GM19463 (cell line): ENCODE results near the gene GHRL.

Experiments
- ATAC-seq: cut with Tn5 transposase; IDR thresholded peaks from one replicate; pipeline ENCODE4 v1.9.1; 2021; ENCODE audit warnings: mild to moderate bottlenecking, moderate library complexity; ENCODE audit not compliant: unreplicated experiment

GHRL gene

GRCh38 chr3:10328460-10329071 is 35.8 kb upstream of the GHRL start:
- no peak for ATAC-seq

GRCh38 chr3:10327592-10327991 is 34.8 kb upstream of the GHRL start:
- ATAC-seq = no peak

GRCh38 chr3:10322352-10322710 is 29.6 kb upstream of the GHRL start:
- ATAC-seq = no peak

DNA sequence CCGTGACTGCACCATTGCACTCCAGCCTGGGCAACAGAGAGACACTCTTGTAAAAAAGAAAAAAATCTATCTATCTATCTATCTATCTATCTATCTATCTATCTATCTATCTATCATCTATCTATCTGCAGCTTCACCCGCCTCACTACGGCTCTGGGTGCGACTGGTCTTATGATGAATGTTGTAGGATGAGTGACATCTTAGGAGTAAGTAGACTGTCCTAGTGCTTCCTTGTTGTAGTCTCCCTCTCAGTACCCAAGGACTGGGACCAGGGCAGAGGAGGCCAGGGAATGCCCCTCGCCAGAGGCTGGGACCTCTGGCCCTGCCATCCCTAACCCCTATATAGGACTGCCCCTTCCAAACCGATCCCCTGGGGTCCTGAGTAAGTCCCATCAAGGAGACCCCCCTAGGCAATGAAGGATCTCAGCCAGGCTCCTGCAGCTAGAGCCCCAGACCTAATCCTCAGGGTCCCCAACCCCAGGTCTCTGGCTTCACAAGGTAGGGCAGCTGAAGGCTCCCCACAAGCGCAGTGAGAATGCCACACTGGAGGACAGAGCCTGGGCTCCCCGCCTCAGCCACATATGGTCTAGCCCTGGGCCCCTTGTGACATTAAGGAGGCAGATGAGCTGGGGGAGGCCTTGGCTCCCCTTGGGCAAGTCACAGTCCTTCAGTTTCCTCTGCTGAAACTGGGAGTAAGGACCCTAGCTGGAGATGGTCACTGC is 29.0 kb upstream of the GHRL start:
- ATAC-seq = no peak

DNA sequence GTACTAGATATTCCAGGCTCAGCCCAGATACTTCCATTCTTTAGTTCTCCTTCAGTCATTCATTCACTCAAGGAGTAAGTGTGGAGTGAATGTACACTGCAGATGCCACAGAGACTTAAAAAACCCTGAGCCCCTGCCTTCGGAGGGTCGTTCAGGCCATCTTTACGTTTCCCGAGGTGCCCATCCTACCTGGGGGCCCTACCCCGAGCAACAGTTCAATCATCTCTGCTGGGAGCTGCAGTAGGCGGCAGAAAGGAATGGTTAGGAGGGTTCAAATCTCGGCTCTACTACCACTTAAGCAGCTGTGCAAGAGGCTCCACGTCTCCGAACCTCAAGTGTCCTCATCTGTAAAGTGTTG is 27.6 kb upstream of the GHRL start:
- no peak for ATAC-seq

GRCh38 chr3:10319804-10320203 is 27.1 kb upstream of the GHRL start:
- no peak for ATAC-seq

DNA sequence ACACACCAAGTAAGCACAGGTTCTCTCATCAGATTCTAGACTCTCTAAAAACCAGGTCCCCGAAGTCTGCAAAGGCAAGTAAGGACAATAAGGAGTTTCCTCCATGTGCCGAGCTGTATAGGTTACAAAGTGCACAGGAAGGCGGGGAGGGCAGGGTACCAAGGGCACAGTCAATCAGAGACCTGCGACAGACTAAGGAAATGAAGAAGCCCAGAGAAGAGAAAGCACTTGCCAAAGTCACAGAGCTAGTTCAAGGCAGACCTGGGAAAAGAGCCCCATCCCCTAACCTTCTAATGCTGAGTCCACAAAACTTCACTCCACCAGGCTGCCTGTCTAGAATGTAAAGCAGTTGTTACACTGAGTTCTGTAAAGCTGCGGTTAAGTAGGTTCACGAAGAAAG is 26.5 kb upstream of the GHRL start:
- ATAC-seq = no peak

DNA sequence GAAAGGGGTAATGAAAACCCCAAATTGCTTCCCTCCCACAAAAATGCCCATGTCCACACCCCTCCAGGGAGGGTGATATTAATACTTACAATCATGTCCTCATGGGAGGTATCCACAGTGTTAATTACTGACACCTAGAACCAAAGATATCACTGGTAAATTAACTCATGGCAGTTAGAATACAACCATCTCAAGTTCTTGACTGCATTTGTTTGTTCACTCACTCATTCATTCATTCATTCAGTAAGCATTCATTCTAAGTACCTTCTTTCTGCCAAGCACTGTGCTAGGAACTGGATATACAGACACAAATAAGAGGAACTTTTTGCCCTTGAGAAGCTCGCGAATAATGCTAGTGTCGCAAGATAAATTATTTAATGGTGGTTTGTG is 25.2 kb upstream of the GHRL start:
- ATAC-seq = no peak

- ATAC-seq = no peak
These were observed 24.7 kb upstream of the GHRL start for GRCh38 chr3:10317311-10317960.

- ATAC-seq = no peak
These were observed 23.1 kb upstream of the GHRL start for GRCh38 chr3:10315771-10316344.

- ATAC-seq = no peak
These were observed 22.4 kb upstream of the GHRL start for GRCh38 chr3:10315101-10315500.

GRCh38 chr3:10312861-10313260 is 20.1 kb upstream of the GHRL start:
- ATAC-seq = no peak

DNA sequence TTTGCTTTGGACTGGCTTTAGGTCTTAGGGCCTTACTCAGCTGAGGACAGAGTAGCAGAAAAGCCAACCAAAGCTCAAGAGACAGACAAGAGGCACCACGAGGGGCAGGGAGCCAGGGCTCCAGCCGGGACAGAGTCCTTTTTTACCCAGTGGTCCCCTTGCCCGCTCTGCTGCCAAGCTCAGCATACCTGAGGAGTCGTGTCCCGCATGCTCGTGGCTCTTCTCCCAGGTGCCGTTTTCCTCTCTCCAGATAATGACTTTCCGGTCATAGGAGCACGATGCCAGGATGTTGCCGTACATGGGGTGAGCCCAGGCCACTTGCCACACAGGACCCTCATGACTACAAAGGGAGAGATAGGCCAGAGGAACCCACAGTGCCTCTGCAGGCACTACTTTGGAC is 19.6 kb upstream of the GHRL start:
- no peak for ATAC-seq

GRCh38 chr3:10311710-10312109 is 19.0 kb upstream of the GHRL start:
- no peak for ATAC-seq

- ATAC-seq = no peak
These were observed 17.8 kb upstream of the GHRL start for GRCh38 chr3:10310578-10310977.

GRCh38 chr3:10309736-10310135 is 17.0 kb upstream of the GHRL start:
- no peak for ATAC-seq

DNA sequence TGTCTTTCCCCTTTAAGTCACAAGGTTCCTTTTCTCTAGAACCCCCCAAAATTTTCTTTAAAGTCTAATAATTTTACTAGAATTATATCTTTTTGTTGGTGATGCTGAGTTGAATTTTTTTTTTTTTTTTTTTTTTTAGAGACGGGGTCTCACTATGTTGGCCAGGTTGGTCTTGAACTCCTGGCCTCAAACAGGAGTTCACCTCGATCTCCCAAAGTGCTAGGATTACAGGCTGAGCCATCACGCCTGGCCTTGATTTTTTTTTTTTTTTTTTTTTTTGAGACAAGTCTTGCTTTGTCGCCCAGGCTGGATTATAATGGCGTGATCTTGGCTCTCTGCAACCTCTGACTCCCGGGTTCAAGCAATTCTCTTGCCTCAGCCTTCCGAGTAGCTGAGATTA is 15.9 kb upstream of the GHRL start:
- no peak for ATAC-seq

GRCh38 chr3:10306156-10306555 is 13.4 kb upstream of the GHRL start:
- no peak for ATAC-seq

DNA sequence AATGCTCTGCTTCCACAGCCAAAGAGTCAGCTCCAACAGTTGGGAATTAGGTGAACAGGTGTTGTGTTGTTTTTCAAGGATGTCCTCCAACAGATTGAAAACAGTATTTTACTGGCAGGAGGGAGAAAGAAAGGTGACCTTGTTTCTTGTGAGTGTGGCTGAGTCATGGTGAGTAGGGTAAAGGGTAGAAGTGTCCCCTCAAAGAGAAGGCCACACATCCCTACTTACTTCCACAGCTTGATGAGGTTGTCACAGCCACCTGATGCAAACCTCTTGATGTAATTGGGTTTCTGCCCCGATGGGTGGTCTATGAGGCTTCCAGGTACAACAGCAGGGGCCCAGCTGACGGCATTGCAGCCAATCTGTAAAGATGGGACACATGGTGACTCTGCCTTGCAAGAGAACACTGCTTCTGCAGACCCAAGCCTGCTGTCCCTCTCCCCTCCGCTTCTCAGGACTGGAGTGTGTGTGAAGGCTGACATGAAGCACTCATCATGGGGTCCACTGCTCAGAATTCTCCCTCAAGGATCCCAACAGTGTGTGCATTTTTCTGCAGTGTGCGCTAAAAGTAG is 12.7 kb upstream of the GHRL start:
- no peak for ATAC-seq

GRCh38 chr3:10304905-10305304 is 12.2 kb upstream of the GHRL start:
- ATAC-seq = no peak

DNA sequence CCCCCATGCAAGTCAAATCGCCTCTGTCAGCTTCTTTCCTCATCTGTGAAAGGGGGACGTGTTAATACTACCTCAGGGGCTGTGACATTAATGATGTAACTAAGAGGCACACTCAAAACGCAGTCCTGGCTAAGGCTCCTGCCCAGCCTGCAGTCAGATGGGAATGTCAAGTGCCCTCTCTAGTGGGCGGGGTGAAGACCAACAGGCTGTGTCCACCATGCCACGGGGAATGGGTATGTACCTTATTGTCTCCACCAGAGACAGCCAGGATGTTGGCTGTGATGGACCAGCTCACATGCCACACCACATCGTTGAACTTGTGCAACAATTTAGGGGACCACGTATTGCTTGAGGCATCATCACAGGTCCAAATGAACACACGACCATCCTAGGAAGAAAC is 11.0 kb upstream of the GHRL start:
- ATAC-seq = no peak

GRCh38 chr3:10303105-10303504 is 10.4 kb upstream of the GHRL start:
- ATAC-seq = no peak
